Peyer's patch (tissue), 4 donors: Measurements from ENCODE around the gene YY1. TPM values are rescaled to one million over a fixed set of nuclear protein-coding genes. Genes with fewer than 3 reads are reported as not detected.

Source experiments
- DNase-seq, 3 donors: peaks; one replicate each; pipeline ENCODE4 v3.0.0-alpha.2; 2017 to 2019
- H3K27ac ChIP-seq, 4 donors: fragments of 200-600 bp; sonication (generic); one replicate each; pipeline ENCODE4 v1.5.1; 2016 to 2019
- H3K27me3 ChIP-seq, 2 donors: fragments of 200-600 bp; sonication (generic); one replicate each; pipeline ENCODE4 v1.5.1; 2019
- H3K36me3 ChIP-seq, 3 donors: fragments of 200-600 bp; sonication (generic); one replicate each; pipeline ENCODE4 v1.5.1; 2016 to 2019
- H3K4me1 ChIP-seq, 4 donors: fragments of 200-600 bp; sonication (generic); one replicate each; pipeline ENCODE4 v1.5.1; 2016 to 2019
- H3K4me3 ChIP-seq, 4 donors: fragments of 200-600 bp; sonication (generic); 1 replicate in 3 of 4; 2 replicates in 1 of 4; pipeline ENCODE4 v1.5.1; 2016 to 2019; ENCODE audit warnings: mild to moderate bottlenecking in 1 of 4
- H3K9me3 ChIP-seq, 4 donors: fragments of 200-600 bp; sonication (generic); one replicate each; pipeline ENCODE4 v1.5.1; 2016 to 2019; ENCODE audit warnings: mild to moderate bottlenecking in 1 of 4
- POLR2A ChIP-seq, 2 donors: fragments of 450-650 bp; IDR thresholded peaks; one replicate each; pipeline ENCODE4 v1.5.1; 2017; ENCODE audit warnings: antibody characterized with exemption in 2 of 2, mild to moderate bottlenecking in 2 of 2, moderate library complexity in 2 of 2
- total RNA-seq, 4 donors: library from RNA; depleted of rRNA; stranded (reverse); fragments of >200 nt; gene quantifications; one replicate each; pipeline ENCODE4 v1.1.0, GENCODE V29; 2016
- TF ChIP-seq, protein P1 (sequence below), 6 experiments: fragments of 450-650 bp in 4 of 6; fragments of 200-600 bp in 2 of 6; sonication (generic) in 1 of 6; IDR thresholded peaks; one replicate each; pipeline ENCODE4 v1.5.1; 2017 to 2019; ENCODE audit warnings: antibody characterized with exemption in 6 of 6, mild to moderate bottlenecking in 3 of 6, moderate library complexity in 1 of 6

The YY1 gene
- total RNA-seq, 4 donors from 2014 or later: 42.0 to 63.5 (median 50.9) TPM

DNA sequence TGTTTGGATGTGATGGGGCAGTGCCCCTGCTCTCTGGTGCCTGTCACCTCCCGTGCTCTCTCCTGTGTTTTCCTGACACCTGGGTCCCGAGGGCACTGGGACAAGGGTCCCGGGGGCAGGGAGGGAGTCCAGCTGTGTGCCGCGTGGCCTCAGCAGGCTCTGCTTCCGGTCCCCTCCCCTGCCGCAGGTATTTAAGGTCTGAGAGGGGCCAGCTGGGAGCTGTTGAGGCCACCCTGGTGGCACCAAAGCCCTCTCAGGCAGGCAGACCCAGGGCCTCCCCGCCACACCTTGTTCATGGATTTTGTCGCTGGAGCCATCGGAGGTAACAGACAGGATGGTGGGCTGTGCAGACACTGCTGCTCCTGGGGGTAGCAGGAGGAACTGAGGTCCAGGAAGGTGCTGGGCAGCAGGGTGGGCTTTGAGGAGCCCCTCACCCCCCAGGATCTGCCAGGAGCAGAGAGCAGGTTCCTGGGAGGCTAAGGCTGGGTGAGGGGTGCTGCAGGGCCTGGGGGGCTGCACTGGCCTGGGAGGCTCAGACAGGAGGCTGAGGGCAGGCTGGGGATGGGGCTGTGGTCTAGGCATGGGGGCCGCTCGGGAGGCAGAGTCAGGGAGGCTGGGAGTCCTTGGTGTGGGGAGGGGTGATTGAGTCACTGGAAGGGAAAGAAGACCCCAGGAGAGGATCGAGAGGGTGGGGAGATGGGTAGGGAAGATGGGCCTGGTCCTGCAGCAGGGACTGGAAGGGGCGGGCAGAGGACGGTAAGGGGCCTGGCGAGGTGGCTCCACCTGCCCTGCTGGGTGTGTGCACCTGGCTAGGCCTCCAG lies 84.4 kb downstream of the YY1 start, which contains the start of gene SLC25A47:
Gene SLC25A47, plus strand, starts transcription at position 219 of the 821 bp plus-strand sequence. Its CDS starts 76 bp downstream, at position 295.
- Histone ChIP-seq H3K36me3 (no peaks in the 10 kb centered on the region), H3K27me3 (no peaks in the 10 kb centered on the region), H3K4me3 (peak within 1 kb of the TSS in 1 of 4 donors; percentile 16), H3K4me1 (peaks cover 0 to 11% (median 3%) of the 10 kb centered on the region in 4 donors), H3K9me3 (no peaks in the 10 kb centered on the region), H3K27ac (no peak within 1 kb of the TSS)
- DNase-seq: no peak
- no peak for TF ChIP-seq POLR2A (IDR thresholded peaks at IDR 0.05)
- TF ChIP-seq, protein P1, sequence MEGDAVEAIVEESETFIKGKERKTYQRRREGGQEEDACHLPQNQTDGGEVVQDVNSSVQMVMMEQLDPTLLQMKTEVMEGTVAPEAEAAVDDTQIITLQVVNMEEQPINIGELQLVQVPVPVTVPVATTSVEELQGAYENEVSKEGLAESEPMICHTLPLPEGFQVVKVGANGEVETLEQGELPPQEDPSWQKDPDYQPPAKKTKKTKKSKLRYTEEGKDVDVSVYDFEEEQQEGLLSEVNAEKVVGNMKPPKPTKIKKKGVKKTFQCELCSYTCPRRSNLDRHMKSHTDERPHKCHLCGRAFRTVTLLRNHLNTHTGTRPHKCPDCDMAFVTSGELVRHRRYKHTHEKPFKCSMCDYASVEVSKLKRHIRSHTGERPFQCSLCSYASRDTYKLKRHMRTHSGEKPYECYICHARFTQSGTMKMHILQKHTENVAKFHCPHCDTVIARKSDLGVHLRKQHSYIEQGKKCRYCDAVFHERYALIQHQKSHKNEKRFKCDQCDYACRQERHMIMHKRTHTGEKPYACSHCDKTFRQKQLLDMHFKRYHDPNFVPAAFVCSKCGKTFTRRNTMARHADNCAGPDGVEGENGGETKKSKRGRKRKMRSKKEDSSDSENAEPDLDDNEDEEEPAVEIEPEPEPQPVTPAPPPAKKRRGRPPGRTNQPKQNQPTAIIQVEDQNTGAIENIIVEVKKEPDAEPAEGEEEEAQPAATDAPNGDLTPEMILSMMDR (IDR thresholded peaks at IDR 0.05): no peak

DNA sequence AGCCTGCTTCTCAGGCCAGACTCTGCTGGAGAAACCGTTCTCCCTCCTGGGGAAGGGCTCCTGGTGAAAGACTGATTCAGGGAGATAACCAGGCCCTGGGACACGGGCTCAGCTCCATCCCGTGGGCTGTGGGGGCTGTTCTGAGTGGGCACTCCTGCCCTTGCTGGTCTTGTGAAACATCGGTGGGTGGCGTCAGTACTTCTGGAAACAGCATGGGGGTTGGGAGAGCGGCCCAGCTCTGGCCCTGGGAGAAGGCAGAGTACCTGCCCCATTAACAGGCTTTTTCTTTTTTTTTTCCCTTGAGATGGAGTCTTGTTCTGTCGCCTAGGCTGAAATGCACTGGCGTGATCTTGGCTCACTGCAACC lies 85.0 kb downstream of the YY1 start:
- H3K4me1 ChIP-seq: peaks cover 0 to 11% (median 2%) of the 10 kb centered on the region in 4 donors
- DNase-seq: no peak
- TF ChIP-seq, protein P1 (IDR thresholded peaks at IDR 0.05): no peak
- no peak for TF ChIP-seq POLR2A (IDR thresholded peaks at IDR 0.05)
- H3K27me3 ChIP-seq: no peaks in the 10 kb centered on the region
- no peak overlapping the region for H3K27ac ChIP-seq
- no peaks in the 10 kb centered on the region for H3K36me3 ChIP-seq
- no peaks in the 10 kb centered on the region for H3K9me3 ChIP-seq
- no peak overlapping the region for H3K4me3 ChIP-seq

DNA sequence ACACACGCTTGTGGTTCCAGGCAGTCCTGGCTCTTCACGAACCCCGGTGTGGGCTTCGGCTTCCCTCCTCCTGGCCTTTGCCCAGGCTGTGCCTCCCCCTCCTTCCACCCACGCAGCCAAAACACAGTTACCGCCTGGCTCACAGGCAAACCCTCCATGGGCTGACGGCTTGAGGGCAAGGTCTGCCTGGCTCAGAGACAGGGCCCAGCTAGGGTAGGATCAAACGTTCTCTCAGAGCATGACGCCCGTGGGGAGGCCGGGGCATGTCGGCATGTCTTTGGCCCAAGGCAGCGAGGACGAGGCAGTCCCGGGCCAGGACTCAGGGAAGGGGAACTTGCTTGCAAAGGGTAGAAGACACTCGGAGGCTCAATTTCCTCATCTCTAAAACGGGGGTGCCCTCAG lies 86.3 kb downstream of the YY1 start:
- peak in 2 of 3 donors; percentile 70 to 77 for DNase-seq
- Histone ChIP-seq H3K4me1 (peaks cover 0 to 11% (median 2%) of the 10 kb centered on the region in 4 donors), H3K27me3 (no peaks in the 10 kb centered on the region), H3K9me3 (no peaks in the 10 kb centered on the region), H3K27ac (no peak overlapping the region), H3K4me3 (peak overlapping the region in 1 of 4 donors; percentile 4), H3K36me3 (no peaks in the 10 kb centered on the region)
- TF ChIP-seq POLR2A (IDR thresholded peaks at IDR 0.05): no peak
- TF ChIP-seq, protein P1 (IDR thresholded peaks at IDR 0.05): no peak

DNA sequence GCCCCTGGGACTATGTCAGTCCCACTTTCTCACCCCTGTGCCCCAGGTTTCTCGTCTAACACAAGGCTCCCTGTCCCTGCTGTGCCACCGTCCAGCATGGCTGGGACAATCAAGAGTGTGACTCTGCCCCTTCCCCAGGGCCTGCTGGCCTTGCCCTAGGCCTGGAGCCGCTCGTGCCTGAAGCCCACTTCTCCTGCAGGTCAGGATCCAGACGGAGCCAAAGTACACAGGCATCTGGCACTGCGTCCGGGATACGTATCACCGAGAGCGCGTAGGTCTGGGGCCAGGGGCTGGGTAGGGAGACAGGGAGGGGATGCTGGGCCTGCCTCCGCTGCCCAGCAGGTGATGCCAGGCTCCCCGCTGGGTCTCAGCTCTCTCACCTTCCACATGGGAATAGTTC lies 87.0 kb downstream of the YY1 start:
- Histone ChIP-seq H3K4me1 (peaks cover 0 to 11% (median 2%) of the 10 kb centered on the region in 4 donors), H3K27me3 (no peaks in the 10 kb centered on the region), H3K9me3 (no peaks in the 10 kb centered on the region), H3K36me3 (no peaks in the 10 kb centered on the region), H3K4me3 (no peak overlapping the region), H3K27ac (no peak overlapping the region)
- no peak for DNase-seq
- TF ChIP-seq, protein P1 (IDR thresholded peaks at IDR 0.05): no peak
- no peak for TF ChIP-seq POLR2A (IDR thresholded peaks at IDR 0.05)

DNA sequence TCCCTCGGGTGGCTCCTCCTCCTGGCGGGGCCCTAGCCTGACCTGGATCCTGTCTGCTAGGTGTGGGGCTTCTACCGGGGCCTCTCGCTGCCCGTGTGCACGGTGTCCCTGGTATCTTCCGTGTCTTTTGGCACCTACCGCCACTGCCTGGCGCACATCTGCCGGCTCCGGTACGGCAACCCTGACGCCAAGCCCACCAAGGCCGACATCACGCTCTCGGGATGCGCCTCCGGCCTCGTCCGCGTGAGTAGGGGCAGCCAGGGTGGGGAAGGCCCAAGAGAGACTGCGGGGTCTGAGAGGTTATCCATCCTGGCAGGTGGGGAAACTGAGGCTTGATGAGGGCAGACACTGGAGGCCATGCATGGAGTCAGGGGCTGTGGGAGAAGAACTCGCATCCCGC lies 88.2 kb downstream of the YY1 start:
- no peak for DNase-seq
- Histone ChIP-seq H3K27ac (no peak overlapping the region), H3K27me3 (no peaks in the 10 kb centered on the region), H3K9me3 (no peaks in the 10 kb centered on the region), H3K4me1 (peaks cover 0 to 11% (median 2%) of the 10 kb centered on the region in 4 donors), H3K4me3 (no peak overlapping the region), H3K36me3 (no peaks in the 10 kb centered on the region)
- TF ChIP-seq, protein P1 (IDR thresholded peaks at IDR 0.05): no peak
- no peak for TF ChIP-seq POLR2A (IDR thresholded peaks at IDR 0.05)
